T1000 (cell line): ENCODE data around the gene NHLRC3.
"Not testable (repeated sequence)": the region's sequence is repeated elsewhere in the genome, so short reads cannot be mapped to it uniquely, and the experiment has no call there.

ENCODE experiments used
- DNase-seq: peaks from one replicate; lab custom pipeline; 2025; ENCODE audit warnings: mixed read lengths; lab: John Stamatoyannopoulos, UW

Gene NHLRC3

GRCh38 chr13:39047560-39047959 is 9.3 kb downstream of the NHLRC3 start:
- DNase-seq = no peak

GRCh38 chr13:39048806-39049205 is 10.6 kb downstream of the NHLRC3 start:
- DNase-seq = no peak

- no peak for DNase-seq
These were observed 11.0 kb downstream of the NHLRC3 start for GRCh38 chr13:39049274-39049673.

- DNase-seq = no peak
These were observed 12.9 kb downstream of the NHLRC3 start for GRCh38 chr13:39051157-39051556.

GRCh38 chr13:39052944-39053343 is 14.7 kb downstream of the NHLRC3 start:
- DNase-seq = no peak

GRCh38 chr13:39054112-39054511 is 15.9 kb downstream of the NHLRC3 start:
- no peak for DNase-seq

- DNase-seq = no peak
These were observed 17.8 kb downstream of the NHLRC3 start for GRCh38 chr13:39056018-39056417.

GRCh38 chr13:39058040-39058439 is 19.8 kb downstream of the NHLRC3 start:
- DNase-seq = no peak

GRCh38 chr13:39062004-39062403 is 23.7 kb downstream of the NHLRC3 start:
- DNase-seq = no peak

GRCh38 chr13:39072842-39073241 is 34.6 kb downstream of the NHLRC3 start:
- DNase-seq = no peak

GRCh38 chr13:39073983-39074382 is 35.7 kb downstream of the NHLRC3 start:
- no peak for DNase-seq

GRCh38 chr13:39086251-39086945 is 48.1 kb downstream of the NHLRC3 start:
- DNase-seq = not testable (repeated sequence)

GRCh38 chr13:39091586-39091985 is 53.3 kb downstream of the NHLRC3 start:
- no peak for DNase-seq

GRCh38 chr13:39095500-39095899 is 57.2 kb downstream of the NHLRC3 start:
- no peak for DNase-seq

- no peak for DNase-seq
These were observed 61.0 kb downstream of the NHLRC3 start for GRCh38 chr13:39099231-39099630.
